ENCODE measurements around the gene NKIRAS1. TPM values are rescaled to one million over a fixed set of nuclear protein-coding genes. Genes with fewer than 3 reads are reported as not detected.

Gene NKIRAS1
- total RNA-seq: 1 to 10 TPM; 3.8 to 4.9 TPM

GRCh38 chr3:23916886-23917678, at the start of gene NKIRAS1, which contains the start of gene RPL15:
NKIRAS1 (minus strand) TSS chr3:23916990; CDS start chr3:23910904, 6,086 bp downstream.
RPL15 (plus strand) TSS chr3:23917132; CDS start chr3:23917860, 728 bp downstream.
- Mint-ChIP-seq H3K27me3 (no peaks in the 10 kb centered on the region), H3K4me1 (peaks cover 35% of the 10 kb centered on the region), H3K36me3 (peaks cover 32% of the 10 kb centered on the region), H3K9me3 (no peaks in the 10 kb centered on the region), H3K27ac (peak within 1 kb of the TSS; percentile 97), H3K4me3 (peak within 1 kb of the TSS; percentile 87)
- ATAC-seq (ENCODE audit: low read depth) (peak; percentile 92), DNase-seq (peak; percentile 93)
- POLR2A ChIA-PET: interaction anchor here (0.6 to 3.3 kb wide), 29 partner anchors 10 to 1866 kb away, joined by 3 to 45 read pairs (median 5); partner anchors contain the start of gene NGLY1

GRCh38 chr3:23966328-23966727, 49.5 kb upstream of the NKIRAS1 start:
- Mint-ChIP-seq H3K27ac (no peak overlapping the region), H3K27me3 (no peaks in the 10 kb centered on the region), H3K4me1 (no peaks in the 10 kb centered on the region), H3K9me3 (no peaks in the 10 kb centered on the region), H3K4me3 (no peak overlapping the region), H3K36me3 (peaks cover 2% of the 10 kb centered on the region)
- ATAC-seq (ENCODE audit: low read depth) (no peak), DNase-seq (no peak)
- POLR2A ChIA-PET: no interaction called here

- no peaks in the 10 kb centered on the region for H3K27me3 Mint-ChIP-seq
- no peak overlapping the region for H3K27ac Mint-ChIP-seq
- H3K9me3 Mint-ChIP-seq: no peaks in the 10 kb centered on the region
- ATAC-seq (ENCODE audit: low read depth) (no peak), DNase-seq (no peak)
- no peaks in the 10 kb centered on the region for H3K4me1 Mint-ChIP-seq
- H3K4me3 Mint-ChIP-seq: no peak overlapping the region
- POLR2A ChIA-PET: interaction anchor here (0.6 kb wide), 1 partner anchor 20 kb away, joined by 3 read pairs; no protein-coding TSS in a partner anchor
- H3K36me3 Mint-ChIP-seq: peaks cover 2% of the 10 kb centered on the region
These were observed 47.9 kb upstream of the NKIRAS1 start for GRCh38 chr3:23964537-23965235.

GRCh38 chr3:23961913-23962312, 45.1 kb upstream of the NKIRAS1 start:
- H3K27ac Mint-ChIP-seq: no peak overlapping the region
- no peak for DNase-seq
- POLR2A ChIA-PET: interaction anchor here (1.8 kb wide), 1 partner anchor 45 kb away, joined by 7 read pairs; the partner anchor contains the start of genes NKIRAS1 and RPL15

GRCh38 chr3:23961066-23961465, 44.3 kb upstream of the NKIRAS1 start:
- no peak overlapping the region for H3K27ac Mint-ChIP-seq

More at GRCh38 chr3:23961913-23962312, 45.1 kb upstream of the NKIRAS1 start:
- no peaks in the 10 kb centered on the region for H3K27me3 Mint-ChIP-seq
- peaks cover 5% of the 10 kb centered on the region for H3K36me3 Mint-ChIP-seq
- H3K4me3 Mint-ChIP-seq: no peak overlapping the region
- no peaks in the 10 kb centered on the region for H3K9me3 Mint-ChIP-seq
- ATAC-seq (ENCODE audit: low read depth): no peak
- H3K4me1 Mint-ChIP-seq: no peaks in the 10 kb centered on the region

GRCh38 chr3:23960649-23961048, 43.9 kb upstream of the NKIRAS1 start:
- Mint-ChIP-seq H3K9me3 (no peaks in the 10 kb centered on the region), H3K36me3 (peaks cover 5% of the 10 kb centered on the region), H3K4me1 (no peaks in the 10 kb centered on the region), H3K27ac (no peak overlapping the region), H3K27me3 (no peaks in the 10 kb centered on the region), H3K4me3 (no peak overlapping the region)
- POLR2A ChIA-PET: interaction anchor here (0.6 kb wide), 2 partner anchors 255 to 258 kb away, joined by 3 to 4 read pairs; no protein-coding TSS in a partner anchor
- DNase-seq: no peak
- no peak for ATAC-seq (ENCODE audit: low read depth)

More at GRCh38 chr3:23961066-23961465, 44.3 kb upstream of the NKIRAS1 start:
- no peaks in the 10 kb centered on the region for H3K4me1 Mint-ChIP-seq
- no peaks in the 10 kb centered on the region for H3K9me3 Mint-ChIP-seq
- peaks cover 5% of the 10 kb centered on the region for H3K36me3 Mint-ChIP-seq
- H3K27me3 Mint-ChIP-seq: no peaks in the 10 kb centered on the region
- no peak overlapping the region for H3K4me3 Mint-ChIP-seq
- ATAC-seq (ENCODE audit: low read depth): no peak
- no peak for DNase-seq
- POLR2A ChIA-PET: interaction anchor here (0.6 kb wide), 1 partner anchor 255 kb away, joined by 4 read pairs; no protein-coding TSS in a partner anchor

- H3K27me3 Mint-ChIP-seq: no peaks in the 10 kb centered on the region
- peaks cover 6% of the 10 kb centered on the region for H3K36me3 Mint-ChIP-seq
- POLR2A ChIA-PET: no interaction called here
- no peak overlapping the region for H3K4me3 Mint-ChIP-seq
- no peaks in the 10 kb centered on the region for H3K4me1 Mint-ChIP-seq
- ATAC-seq (ENCODE audit: low read depth): peak; percentile 22
- no peak overlapping the region for H3K27ac Mint-ChIP-seq
- DNase-seq: no peak
- H3K9me3 Mint-ChIP-seq: no peaks in the 10 kb centered on the region
These were observed 42.5 kb upstream of the NKIRAS1 start for GRCh38 chr3:23959135-23959900.

GRCh38 chr3:23956701-23957100, 39.9 kb upstream of the NKIRAS1 start:
- H3K27ac Mint-ChIP-seq: no peak overlapping the region
- H3K4me1 Mint-ChIP-seq: peaks cover 8% of the 10 kb centered on the region
- no peak overlapping the region for H3K4me3 Mint-ChIP-seq
- no peak for ATAC-seq (ENCODE audit: low read depth)
- H3K27me3 Mint-ChIP-seq: no peaks in the 10 kb centered on the region
- H3K36me3 Mint-ChIP-seq: peaks cover 8% of the 10 kb centered on the region
- POLR2A ChIA-PET: no interaction called here
- DNase-seq: no peak
- no peaks in the 10 kb centered on the region for H3K9me3 Mint-ChIP-seq

- Mint-ChIP-seq H3K27me3 (no peaks in the 10 kb centered on the region), H3K27ac (no peak overlapping the region), H3K4me1 (peaks cover 26% of the 10 kb centered on the region), H3K4me3 (no peak overlapping the region), H3K36me3 (peaks cover 7% of the 10 kb centered on the region), H3K9me3 (no peaks in the 10 kb centered on the region)
- ATAC-seq (ENCODE audit: low read depth) (no peak), DNase-seq (no peak)
- POLR2A ChIA-PET: no interaction called here
These were observed 37.4 kb upstream of the NKIRAS1 start for GRCh38 chr3:23954144-23954543.

- H3K9me3 Mint-ChIP-seq: no peaks in the 10 kb centered on the region
- DNase-seq: no peak
- no peak for ATAC-seq (ENCODE audit: low read depth)
- no peaks in the 10 kb centered on the region for H3K27me3 Mint-ChIP-seq
- no peak overlapping the region for H3K4me3 Mint-ChIP-seq
- H3K27ac Mint-ChIP-seq: no peak overlapping the region
- POLR2A ChIA-PET: interaction anchor here (0.9 to 1.7 kb wide), 2 partner anchors 34 to 37 kb away, joined by 3 to 6 read pairs; partner anchors contain the start of genes NKIRAS1 and RPL15
- H3K4me1 Mint-ChIP-seq: peaks cover 26% of the 10 kb centered on the region
- H3K36me3 Mint-ChIP-seq: peaks cover 7% of the 10 kb centered on the region
These were observed 36.7 kb upstream of the NKIRAS1 start for GRCh38 chr3:23953523-23953922.

GRCh38 chr3:23952646-23953045, 35.9 kb upstream of the NKIRAS1 start:
- no peak for DNase-seq
- Mint-ChIP-seq H3K4me3 (no peak overlapping the region), H3K36me3 (peaks cover 7% of the 10 kb centered on the region), H3K27ac (no peak overlapping the region), H3K27me3 (no peaks in the 10 kb centered on the region), H3K9me3 (no peaks in the 10 kb centered on the region), H3K4me1 (peaks cover 26% of the 10 kb centered on the region)
- ATAC-seq (ENCODE audit: low read depth): no peak
- POLR2A ChIA-PET: interaction anchor here (1.7 kb wide), 1 partner anchor 36 kb away, joined by 6 read pairs; the partner anchor contains the start of genes NKIRAS1 and RPL15

- H3K4me1 Mint-ChIP-seq: peaks cover 31% of the 10 kb centered on the region
- peak overlapping the region; percentile 91 for H3K27ac Mint-ChIP-seq
- no peaks in the 10 kb centered on the region for H3K27me3 Mint-ChIP-seq
- H3K9me3 Mint-ChIP-seq: no peaks in the 10 kb centered on the region
- POLR2A ChIA-PET: interaction anchor here (0.6 to 2.8 kb wide), 4 partner anchors 16 to 572 kb away, joined by 3 to 45 read pairs (median 4); partner anchors contain the start of genes NKIRAS1 and RPL15
- ATAC-seq (ENCODE audit: low read depth): no peak
- H3K36me3 Mint-ChIP-seq: peaks cover 10% of the 10 kb centered on the region
- peak overlapping the region; percentile 83 for H3K4me3 Mint-ChIP-seq
- no peak for DNase-seq
These were observed 33.5 kb upstream of the NKIRAS1 start for GRCh38 chr3:23950293-23950692.

Data from activated naive CD8-positive, alpha-beta T cell treated with anti-CD3 and anti-CD28 coated beads, Interleukin-2, amount 10 ng/mL, durations not matched to agents 7 days and 5 days (primary cell).